ENCODE measurements around the gene GLRA1. TPM values are rescaled to one million over a fixed set of nuclear protein-coding genes. Genes with fewer than 3 reads are reported as not detected.

GLRA1 gene
- not detected for total RNA-seq
- not detected for total RNA-seq (2013)
- total RNA-seq: 0 reads per million in 29 experiments

- 21% methylated on average over 30 of the region's 44 CpGs for WGBS (ENCODE audit: insufficient coverage)
- peaks cover 0 to 7% (median 3%) of the 10 kb centered on the region in 3 donors for H3K9me3 Mint-ChIP-seq
- no peak within 1 kb of the TSS for H3K4me3 ChIP-seq (ENCODE audit: control insufficient read depth in 1 of 2, extremely low read depth in 1 of 2, low read length in 1 of 2)
These were observed at the start of gene GLRA1 for GRCh38 chr5:151924564-151925301. TSS of gene GLRA1 (minus strand) at chr5:151924851. CDS start at chr5:151924549, 302 bp downstream.

GRCh38 chr5:151970885-151971284, 46.2 kb upstream of the GLRA1 start:
- no peak overlapping the region for H3K27ac ChIP-seq (ENCODE audit: low read length)
- CTCF ChIA-PET: no interaction called here
- no peaks in the 10 kb centered on the region for H3K36me3 Mint-ChIP-seq

More at GRCh38 chr5:151924564-151925301, at the start of gene GLRA1:
- Mint-ChIP-seq H3K27me3 (peaks cover 34 to 37% of the 10 kb centered on the region in 2 donors), H3K27ac (no peak within 1 kb of the TSS), H3K36me3 (no peaks in the 10 kb centered on the region), H3K4me1 (no peaks in the 10 kb centered on the region), H3K4me3 (no peak within 1 kb of the TSS)
- Histone ChIP-seq H3K4me1 (ENCODE audit: control insufficient read depth in 1 of 2, extremely low read depth in 1 of 2, insufficient read depth in 2 of 2, low read length in 2 of 2) (no peaks in the 10 kb centered on the region), H3K9me3 (no peaks in the 10 kb centered on the region), H3K27ac (ENCODE audit: low read length) (no peak within 1 kb of the TSS), H3K36me3 (ENCODE audit: control insufficient read depth in 2 of 2, extremely low read depth in 1 of 2, insufficient read depth in 1 of 2, low read length in 1 of 2) (no peaks in the 10 kb centered on the region), H3K27me3 (replicated peaks in 1 of 2; ENCODE audit: control insufficient read depth in 2 of 2, extremely low read depth in 1 of 2, insufficient read depth in 2 of 2, low read length in 1 of 2) (peaks cover 0 to 16% of the 10 kb centered on the region in 2 experiments)
- peak in 1 of 4 experiments; percentile 35 for ATAC-seq (replicated peaks in 1 of 4)
- POLR2A ChIA-PET: no interaction called here
- DNase-seq: peak in 34 of 35 experiments; percentile 1 to 73 (median 40)
- CTCF ChIA-PET: interaction anchor here in 1 of 2 donors (0.6 kb wide), 1 partner anchor 162 kb away, joined by 6 read pairs; no protein-coding TSS in a partner anchor

GRCh38 chr5:151967865-151968264, 43.2 kb upstream of the GLRA1 start:
- ChIA-PET POLR2A (no interaction called here), CTCF (no interaction called here)
- Mint-ChIP-seq H3K9me3 (no peaks in the 10 kb centered on the region), H3K27me3 (no peaks in the 10 kb centered on the region), H3K27ac (no peak overlapping the region), H3K4me3 (no peak overlapping the region), H3K4me1 (peaks cover 0 to 4% (median 0%) of the 10 kb centered on the region in 3 donors), H3K36me3 (no peaks in the 10 kb centered on the region)
- WGBS (ENCODE audit: insufficient coverage): no CpG with 5 or more reads among the region's 6 CpGs
- no peak overlapping the region for H3K27ac ChIP-seq (ENCODE audit: low read length)
- DNase-seq: no peak
- no peak overlapping the region for H3K4me3 ChIP-seq (ENCODE audit: control insufficient read depth in 1 of 2, extremely low read depth in 1 of 2, low read length in 1 of 2)
- no peaks in the 10 kb centered on the region for H3K36me3 ChIP-seq (ENCODE audit: control insufficient read depth in 2 of 2, extremely low read depth in 1 of 2, insufficient read depth in 1 of 2, low read length in 1 of 2)
- no peaks in the 10 kb centered on the region for H3K4me1 ChIP-seq (ENCODE audit: control insufficient read depth in 1 of 2, extremely low read depth in 1 of 2, insufficient read depth in 2 of 2, low read length in 2 of 2)
- no peak for ATAC-seq (replicated peaks in 1 of 4)
- H3K9me3 ChIP-seq: no peaks in the 10 kb centered on the region
- no peaks in the 10 kb centered on the region for H3K27me3 ChIP-seq (replicated peaks in 1 of 2; ENCODE audit: control insufficient read depth in 2 of 2, extremely low read depth in 1 of 2, insufficient read depth in 2 of 2, low read length in 1 of 2)

More at GRCh38 chr5:151970885-151971284, 46.2 kb upstream of the GLRA1 start:
- no peaks in the 10 kb centered on the region for H3K27me3 Mint-ChIP-seq
- H3K27me3 ChIP-seq (replicated peaks in 1 of 2; ENCODE audit: control insufficient read depth in 2 of 2, extremely low read depth in 1 of 2, insufficient read depth in 2 of 2, low read length in 1 of 2): no peaks in the 10 kb centered on the region
- H3K4me3 ChIP-seq (ENCODE audit: control insufficient read depth in 1 of 2, extremely low read depth in 1 of 2, low read length in 1 of 2): no peak overlapping the region
- no peaks in the 10 kb centered on the region for H3K4me1 ChIP-seq (ENCODE audit: control insufficient read depth in 1 of 2, extremely low read depth in 1 of 2, insufficient read depth in 2 of 2, low read length in 2 of 2)
- H3K9me3 Mint-ChIP-seq: no peaks in the 10 kb centered on the region
- H3K4me3 Mint-ChIP-seq: no peak overlapping the region
- DNase-seq: no peak
- H3K9me3 ChIP-seq: no peaks in the 10 kb centered on the region
- H3K4me1 Mint-ChIP-seq: no peaks in the 10 kb centered on the region
- no peak overlapping the region for H3K27ac Mint-ChIP-seq
- POLR2A ChIA-PET: no interaction called here
- ATAC-seq (replicated peaks in 1 of 4): no peak
- H3K36me3 ChIP-seq (ENCODE audit: control insufficient read depth in 2 of 2, extremely low read depth in 1 of 2, insufficient read depth in 1 of 2, low read length in 1 of 2): no peaks in the 10 kb centered on the region

- H3K9me3 ChIP-seq: no peaks in the 10 kb centered on the region
- ChIA-PET POLR2A (no interaction called here), CTCF (no interaction called here)
- H3K4me1 ChIP-seq (ENCODE audit: control insufficient read depth in 1 of 2, extremely low read depth in 1 of 2, insufficient read depth in 2 of 2, low read length in 2 of 2): no peaks in the 10 kb centered on the region
- Mint-ChIP-seq H3K4me3 (no peak overlapping the region), H3K9me3 (no peaks in the 10 kb centered on the region), H3K36me3 (no peaks in the 10 kb centered on the region), H3K27ac (no peak overlapping the region), H3K4me1 (peaks cover 0 to 4% (median 0%) of the 10 kb centered on the region in 3 donors), H3K27me3 (no peaks in the 10 kb centered on the region)
- H3K36me3 ChIP-seq (ENCODE audit: control insufficient read depth in 2 of 2, extremely low read depth in 1 of 2, insufficient read depth in 1 of 2, low read length in 1 of 2): no peaks in the 10 kb centered on the region
- DNase-seq (no peak), ATAC-seq (replicated peaks in 1 of 4) (no peak)
- no peak overlapping the region for H3K27ac ChIP-seq (ENCODE audit: low read length)
- no peak overlapping the region for H3K4me3 ChIP-seq (ENCODE audit: control insufficient read depth in 1 of 2, extremely low read depth in 1 of 2, low read length in 1 of 2)
- no peaks in the 10 kb centered on the region for H3K27me3 ChIP-seq (replicated peaks in 1 of 2; ENCODE audit: control insufficient read depth in 2 of 2, extremely low read depth in 1 of 2, insufficient read depth in 2 of 2, low read length in 1 of 2)
- WGBS (ENCODE audit: insufficient coverage): 92% methylated on average over 1 of the region's 1 CpG
These were observed 41.4 kb upstream of the GLRA1 start for GRCh38 chr5:151966046-151966445.

GRCh38 chr5:151964471-151964870, 39.8 kb upstream of the GLRA1 start:
- no peaks in the 10 kb centered on the region for H3K36me3 ChIP-seq (ENCODE audit: control insufficient read depth in 2 of 2, extremely low read depth in 1 of 2, insufficient read depth in 1 of 2, low read length in 1 of 2)
- WGBS (ENCODE audit: insufficient coverage): 78% methylated on average over 3 of the region's 4 CpGs
- no peaks in the 10 kb centered on the region for H3K9me3 Mint-ChIP-seq
- ChIA-PET CTCF (no interaction called here), POLR2A (no interaction called here)
- peaks cover 0 to 4% (median 4%) of the 10 kb centered on the region in 3 donors for H3K4me1 Mint-ChIP-seq
- peaks cover 0 to under 1% of the 10 kb centered on the region in 2 experiments for H3K27me3 ChIP-seq (replicated peaks in 1 of 2; ENCODE audit: control insufficient read depth in 2 of 2, extremely low read depth in 1 of 2, insufficient read depth in 2 of 2, low read length in 1 of 2)
- DNase-seq (no peak), ATAC-seq (replicated peaks in 1 of 4) (no peak)
- H3K4me3 Mint-ChIP-seq: no peak overlapping the region
- H3K27me3 Mint-ChIP-seq: no peaks in the 10 kb centered on the region
- H3K27ac ChIP-seq (ENCODE audit: low read length): no peak overlapping the region
- no peak overlapping the region for H3K27ac Mint-ChIP-seq
- no peak overlapping the region for H3K4me3 ChIP-seq (ENCODE audit: control insufficient read depth in 1 of 2, extremely low read depth in 1 of 2, low read length in 1 of 2)
- H3K9me3 ChIP-seq: no peaks in the 10 kb centered on the region
- H3K36me3 Mint-ChIP-seq: no peaks in the 10 kb centered on the region
- no peaks in the 10 kb centered on the region for H3K4me1 ChIP-seq (ENCODE audit: control insufficient read depth in 1 of 2, extremely low read depth in 1 of 2, insufficient read depth in 2 of 2, low read length in 2 of 2)

GRCh38 chr5:151961557-151961956, 36.9 kb upstream of the GLRA1 start:
- Mint-ChIP-seq H3K4me3 (no peak overlapping the region), H3K9me3 (no peaks in the 10 kb centered on the region), H3K36me3 (no peaks in the 10 kb centered on the region), H3K27ac (no peak overlapping the region), H3K4me1 (peaks cover 16 to 28% (median 21%) of the 10 kb centered on the region in 3 donors), H3K27me3 (no peaks in the 10 kb centered on the region)
- no peaks in the 10 kb centered on the region for H3K9me3 ChIP-seq
- ChIA-PET CTCF (no interaction called here), POLR2A (no interaction called here)
- ATAC-seq (replicated peaks in 1 of 4) (no peak), DNase-seq (no peak)
- 40% methylated on average over 1 of the region's 2 CpGs for WGBS (ENCODE audit: insufficient coverage)
- H3K4me1 ChIP-seq (ENCODE audit: control insufficient read depth in 1 of 2, extremely low read depth in 1 of 2, insufficient read depth in 2 of 2, low read length in 2 of 2): peaks cover 0 to 12% of the 10 kb centered on the region in 2 experiments
- H3K27ac ChIP-seq (ENCODE audit: low read length): no peak overlapping the region
- peaks cover 0 to 2% of the 10 kb centered on the region in 2 experiments for H3K27me3 ChIP-seq (replicated peaks in 1 of 2; ENCODE audit: control insufficient read depth in 2 of 2, extremely low read depth in 1 of 2, insufficient read depth in 2 of 2, low read length in 1 of 2)
- no peaks in the 10 kb centered on the region for H3K36me3 ChIP-seq (ENCODE audit: control insufficient read depth in 2 of 2, extremely low read depth in 1 of 2, insufficient read depth in 1 of 2, low read length in 1 of 2)
- no peak overlapping the region for H3K4me3 ChIP-seq (ENCODE audit: control insufficient read depth in 1 of 2, extremely low read depth in 1 of 2, low read length in 1 of 2)
